ENCODE data around the gene NCK2.

GRCh38 chr2:105888625-105889024 lies 143.9 kb downstream of the NCK2 start:
- TF ChIP-seq CTCF (IDR thresholded peaks at IDR 0.05): no peak
- TF ChIP-seq MXD4 (CRISPR knock-in tag; IDR thresholded peaks at IDR 0.05; ENCODE audit: borderline replicate concordance): no peak
- TF ChIP-seq ESRRA (CRISPR knock-in tag; IDR thresholded peaks at IDR 0.05; ENCODE audit: borderline replicate concordance): no peak
- TF ChIP-seq STAT6 (CRISPR knock-in tag; conservative IDR thresholded peaks at IDR 0.05; ENCODE audit: low read depth): no peak

Measured in WTC11 (cell line).